Measurements from ENCODE around the gene JAK1.
"Not testable (repeated sequence)": the region's sequence is repeated elsewhere in the genome, so short reads cannot be mapped to it uniquely, and the experiment has no call there.

Gene JAK1

GRCh38 chr1:64836802-64837201 lies 129.5 kb downstream of the JAK1 start:
- DNase-seq (ENCODE audit: low read depth), result no peak

GRCh38 chr1:64834734-64835133 lies 131.6 kb downstream of the JAK1 start:
- no peak for DNase-seq (ENCODE audit: low read depth)

- no peak for DNase-seq (ENCODE audit: low read depth)
Measured at GRCh38 chr1:64830030-64830651, 136.2 kb downstream of the JAK1 start.

- no peak for DNase-seq (ENCODE audit: low read depth)
Measured at GRCh38 chr1:64829411-64830029, 136.8 kb downstream of the JAK1 start.

- no peak for DNase-seq (ENCODE audit: low read depth)
Measured at GRCh38 chr1:64828829-64829228, 137.5 kb downstream of the JAK1 start.

GRCh38 chr1:64826991-64827390 lies 139.4 kb downstream of the JAK1 start:
- DNase-seq (ENCODE audit: low read depth), result no peak

GRCh38 chr1:64823691-64824476 lies 142.5 kb downstream of the JAK1 start:
- DNase-seq (ENCODE audit: low read depth), result peak; percentile 61

- peak; percentile 23 for DNase-seq (ENCODE audit: low read depth)
Measured at GRCh38 chr1:64822621-64823020, 143.7 kb downstream of the JAK1 start.

- DNase-seq (ENCODE audit: low read depth), result not testable (repeated sequence)
Measured at GRCh38 chr1:64820572-64820971, 145.8 kb downstream of the JAK1 start.

- not testable (repeated sequence) for DNase-seq (ENCODE audit: low read depth)
Measured at GRCh38 chr1:64817364-64817763, 149.0 kb downstream of the JAK1 start.

GRCh38 chr1:64814427-64814826 lies 151.9 kb downstream of the JAK1 start:
- DNase-seq (ENCODE audit: low read depth), result no peak

- DNase-seq (ENCODE audit: low read depth), result no peak
Measured at GRCh38 chr1:64811131-64811530, 155.2 kb downstream of the JAK1 start.

- DNase-seq (ENCODE audit: low read depth), result no peak
Measured at GRCh38 chr1:64810001-64810400, 156.3 kb downstream of the JAK1 start.

GRCh38 chr1:64809309-64809708 lies 157.0 kb downstream of the JAK1 start:
- DNase-seq (ENCODE audit: low read depth), result no peak

- no peak for DNase-seq (ENCODE audit: low read depth)
Measured at GRCh38 chr1:64801851-64802523, 164.4 kb downstream of the JAK1 start.

GRCh38 chr1:64798872-64799271 lies 167.5 kb downstream of the JAK1 start:
- no peak for DNase-seq (ENCODE audit: low read depth)

GRCh38 chr1:64790832-64791487 lies 175.4 kb downstream of the JAK1 start:
- DNase-seq (ENCODE audit: low read depth), result no peak
